HCT116 (cell line): ENCODE measurements around the gene CNTNAP3B.
"Not testable (repeated sequence)": the region's sequence is repeated elsewhere in the genome, so short reads cannot be mapped to it uniquely, and the experiment has no call there.

ENCODE experiments used
- ATF3 ChIP-seq: IDR thresholded peaks from 2 replicates; pipeline ENCODE4 v1.6.1; 2012
- CEBPB ChIP-seq: IDR thresholded peaks from 2 replicates; pipeline ENCODE4 v1.6.1; 2012; ENCODE audit warnings: low read depth
- CTCF ChIP-seq, 3 experiments: fragments of 200-600 bp in 1 of 3; sonication (generic) in 1 of 3; IDR thresholded peaks in 2 of 3; conservative IDR thresholded peaks in 1 of 3; 2 replicates each; pipeline ENCODE4 v1.5.1; 2012 to 2017; ENCODE audit warnings: low read depth in 2 of 3, low read length in 2 of 3, antibody characterized with exemption in 1 of 3, borderline replicate concordance in 1 of 3, control low read depth in 1 of 3, mild to moderate bottlenecking in 1 of 3, mixed read lengths in 1 of 3, mixed run types in 1 of 3, moderate library complexity in 1 of 3; ENCODE audit not compliant: insufficient read depth in 1 of 3
- EZH2phosphoT487 ChIP-seq: fragments of 200-600 bp; IDR thresholded peaks from 2 replicates; pipeline ENCODE4 v1.6.1; 2018; ENCODE audit warnings: antibody characterized with exemption, borderline replicate concordance
- JUND ChIP-seq: IDR thresholded peaks from 2 replicates; pipeline ENCODE4 v1.6.1; 2012
- POLR2A ChIP-seq: IDR thresholded peaks from 2 replicates; pipeline ENCODE4 v1.7.0; 2011; ENCODE audit warnings: borderline replicate concordance; ENCODE audit not compliant: insufficient read depth, insufficient read length; ENCODE audit errors: extremely low read depth
- POLR2AphosphoS5 ChIP-seq: IDR thresholded peaks from 2 replicates; pipeline ENCODE4 v1.6.1; 2011; ENCODE audit warnings: mild to moderate bottlenecking, low read depth, low read length, moderate library complexity
- REST ChIP-seq: IDR thresholded peaks from 2 replicates; pipeline ENCODE4 v1.6.1; 2012; ENCODE audit warnings: low read depth
- SP1 ChIP-seq: IDR thresholded peaks from 2 replicates; pipeline ENCODE4 v1.6.1; 2012; ENCODE audit warnings: low read depth
- SRF ChIP-seq: IDR thresholded peaks from 2 replicates; pipeline ENCODE4 v1.6.1; 2012; ENCODE audit warnings: low read depth
- YY1 ChIP-seq: IDR thresholded peaks from 2 replicates; pipeline ENCODE4 v1.6.1; 2011; ENCODE audit warnings: low read length, low read depth, moderate library complexity, mild to moderate bottlenecking; ENCODE audit not compliant: insufficient replicate concordance; ENCODE audit errors: extremely low read depth
- ZNF274 ChIP-seq: fragments of 200-500 bp; sonication (Bioruptor generic); IDR thresholded peaks from 2 replicates; pipeline ENCODE4 v1.6.1; 2014; ENCODE audit warnings: mild to moderate bottlenecking, low read depth, low read length, inconsistent platforms

GRCh38 chr9:41905488-41905887, 223.7 kb downstream of the CNTNAP3B start:
- TF ChIP-seq CTCF (IDR thresholded peaks at IDR 0.05 in 2 of 3, conservative IDR thresholded peaks at IDR 0.05 in 1 of 3; ENCODE audit: borderline replicate concordance in 1 of 3, insufficient read depth in 1 of 3, low read depth in 2 of 3, low read length in 2 of 3); POLR2A; SP1; YY1; JUND; ZNF274; REST; EZH2phosphoT487; ATF3; CEBPB; POLR2AphosphoS5; SRF: not testable (repeated sequence)
